Hypothalamus (tissue), 51 donors: ENCODE data around the gene SYS1.

ENCODE experiments used
- DNase-seq, 51 donors: peaks; one replicate each; lab custom pipeline; 2025; lab: John Stamatoyannopoulos, UW

The SYS1 gene

DNA sequence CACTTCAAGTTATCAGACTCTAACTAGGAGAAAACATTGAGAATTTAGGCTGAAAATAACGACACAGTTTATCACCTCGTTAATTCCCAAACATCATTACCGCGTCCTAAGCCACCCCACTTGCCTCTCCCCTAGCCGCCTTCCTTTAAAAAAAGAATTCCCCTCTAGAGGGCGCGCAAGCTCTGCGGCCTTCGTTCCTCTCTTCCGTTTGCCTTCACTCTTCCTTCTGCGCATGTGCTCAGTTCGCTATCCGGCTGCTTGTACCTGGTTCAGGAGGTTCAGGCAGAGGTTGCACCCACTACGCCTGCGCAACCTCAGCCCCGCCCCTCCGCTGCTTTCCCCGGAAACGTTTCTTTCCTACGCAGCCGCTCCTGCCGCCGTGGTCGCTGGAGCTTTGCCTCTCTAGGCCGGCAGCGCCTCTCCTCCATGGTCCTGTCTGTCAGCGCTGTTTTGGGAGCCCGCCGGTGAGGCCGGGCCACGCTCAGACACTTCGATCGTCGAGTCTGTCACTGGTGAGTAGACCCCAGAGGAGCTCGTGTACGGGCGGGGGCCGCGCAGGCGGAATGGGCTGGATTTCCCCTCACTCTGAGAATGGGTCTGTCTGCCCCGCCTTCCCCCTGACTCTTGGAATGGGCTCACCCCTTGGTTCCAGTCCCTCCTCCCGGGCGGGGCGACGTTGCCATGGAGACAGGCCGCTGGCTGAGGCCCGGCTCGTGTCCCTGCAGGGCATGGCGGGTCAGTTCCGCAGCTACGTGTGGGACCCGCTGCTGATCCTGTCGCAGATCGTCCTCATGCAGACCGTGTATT is at the start of gene SYS1:
Gene SYS1 (plus strand): TSS at position 353 of the 807 bp plus-strand sequence. CDS start 376 bp downstream, at position 729.
- DNase-seq: peak; percentile 90 to 100 (median 97)

DNA sequence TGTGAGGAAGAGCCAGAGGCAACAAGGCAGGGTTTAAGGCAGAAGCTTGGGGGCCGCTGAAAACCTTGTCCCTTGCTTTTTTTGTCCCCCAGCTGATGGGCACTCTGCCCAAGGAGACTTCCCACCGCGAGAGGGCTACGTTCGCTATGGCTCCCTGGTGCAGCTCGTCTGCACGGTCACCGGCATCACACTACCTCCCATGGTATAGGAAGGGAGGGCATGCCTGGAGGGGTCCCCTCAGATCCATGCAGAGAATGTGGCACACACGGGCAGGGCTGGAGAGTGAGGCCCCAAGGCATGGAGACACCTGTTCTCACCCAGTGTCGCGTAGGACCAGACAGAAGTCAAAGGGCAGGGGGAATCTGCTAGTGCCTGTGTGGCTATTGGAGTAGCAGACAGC is 49.0 kb upstream of the SYS1 start:
- no peak for DNase-seq

DNA sequence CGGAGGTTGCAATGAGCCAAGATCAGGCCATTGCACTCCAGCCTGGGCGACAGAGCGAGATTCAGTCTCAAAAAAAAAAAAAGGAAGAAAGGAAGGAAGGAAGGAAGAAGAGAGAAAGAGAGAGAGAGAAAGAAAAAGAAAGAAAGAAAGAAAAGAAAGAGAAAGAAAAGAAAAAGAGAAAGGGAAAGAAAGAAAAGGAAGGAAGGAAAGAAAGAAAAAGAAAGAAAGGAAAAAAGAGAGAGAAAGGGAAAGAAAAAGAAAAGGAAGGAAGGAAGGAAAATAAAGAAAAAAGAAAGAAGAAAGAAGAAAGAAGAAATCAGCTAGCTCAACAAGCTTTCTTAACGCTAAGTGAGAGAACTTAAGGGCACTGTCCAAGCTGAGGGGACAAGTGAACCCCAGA is 47.3 kb upstream of the SYS1 start:
- no peak for DNase-seq

- DNase-seq: no peak
Measured at GRCh38 chr20:45316150-45317080, 46.5 kb upstream of the SYS1 start.

- no peak for DNase-seq
Measured at GRCh38 chr20:45317826-45318225, 45.1 kb upstream of the SYS1 start.

DNA sequence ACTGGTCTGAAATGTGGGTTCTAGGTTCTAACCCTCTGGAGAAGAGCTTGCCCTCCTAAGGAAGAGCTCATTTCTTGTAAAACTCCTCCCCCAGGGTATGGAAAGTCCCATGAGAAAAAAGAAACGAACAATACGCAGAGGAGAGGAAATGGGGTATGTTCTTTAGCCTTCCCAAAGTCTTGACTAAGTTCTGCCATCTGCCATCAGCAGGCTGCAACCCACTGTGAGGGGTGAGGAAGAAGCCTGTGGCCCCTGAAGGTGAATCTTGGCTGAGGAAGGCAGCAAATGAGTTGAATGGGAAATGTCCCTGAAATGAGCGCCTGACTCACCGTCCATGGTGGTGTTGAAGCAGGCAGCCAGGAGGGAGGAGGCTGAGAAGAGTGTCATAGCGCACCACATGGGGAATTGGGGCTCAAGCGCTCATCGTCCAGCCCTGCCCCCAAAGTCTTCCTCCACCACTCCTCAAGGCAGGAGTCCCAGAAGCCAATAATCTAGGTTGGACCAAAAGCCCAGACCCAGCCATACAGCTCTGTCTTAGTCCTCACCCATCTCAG is 44.5 kb upstream of the SYS1 start:
- DNase-seq: no peak

- no peak for DNase-seq
Measured at GRCh38 chr20:45318948-45319347, 44.0 kb upstream of the SYS1 start.

- no peak for DNase-seq
Measured at GRCh38 chr20:45320948-45321595, 41.9 kb upstream of the SYS1 start.

DNA sequence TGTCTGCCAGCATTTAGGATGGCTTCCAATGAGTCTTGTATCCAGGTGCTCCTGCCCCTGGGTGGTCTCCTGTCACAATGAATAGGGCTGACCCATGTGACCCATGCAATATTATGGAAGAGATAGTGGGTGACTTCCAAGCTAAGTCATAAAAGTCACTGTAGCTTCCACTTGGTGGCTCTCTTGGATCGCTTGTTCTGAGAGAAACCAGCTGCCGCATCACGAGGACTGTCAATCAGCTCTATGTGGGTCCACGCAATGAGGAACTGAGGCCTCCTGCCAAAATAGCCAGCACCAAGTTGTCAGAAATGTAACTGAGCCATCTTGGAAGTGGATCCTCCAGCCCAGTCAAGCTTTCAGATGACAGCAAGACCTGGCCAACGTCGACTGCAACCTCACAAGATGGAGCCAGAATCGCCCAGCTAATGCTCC is 40.0 kb upstream of the SYS1 start:
- DNase-seq: peak in 39 of 51 donors; percentile 7 to 81 (median 47)

- no peak for DNase-seq
Measured at GRCh38 chr20:45323731-45324130, 39.2 kb upstream of the SYS1 start.

DNA sequence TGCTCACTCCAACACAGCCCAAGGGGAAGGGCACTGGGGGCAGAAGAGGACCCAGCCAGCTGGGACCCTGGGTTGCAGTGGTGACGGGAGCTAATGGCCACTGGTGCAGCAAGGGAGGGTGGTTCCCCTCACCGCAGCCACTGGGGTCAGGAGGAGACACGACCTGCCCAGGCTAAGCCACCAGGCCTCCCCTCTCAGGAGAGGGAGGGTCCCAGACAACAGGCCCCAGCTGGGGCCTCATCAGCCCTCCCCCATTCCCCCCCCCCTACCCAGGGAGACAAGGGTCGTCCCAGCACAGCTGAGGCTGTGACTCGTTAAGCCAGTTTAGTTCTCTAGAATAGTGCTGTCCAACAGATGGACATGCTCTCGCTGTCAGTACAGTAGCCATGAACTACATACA is 37.6 kb upstream of the SYS1 start:
- DNase-seq: no peak

DNA sequence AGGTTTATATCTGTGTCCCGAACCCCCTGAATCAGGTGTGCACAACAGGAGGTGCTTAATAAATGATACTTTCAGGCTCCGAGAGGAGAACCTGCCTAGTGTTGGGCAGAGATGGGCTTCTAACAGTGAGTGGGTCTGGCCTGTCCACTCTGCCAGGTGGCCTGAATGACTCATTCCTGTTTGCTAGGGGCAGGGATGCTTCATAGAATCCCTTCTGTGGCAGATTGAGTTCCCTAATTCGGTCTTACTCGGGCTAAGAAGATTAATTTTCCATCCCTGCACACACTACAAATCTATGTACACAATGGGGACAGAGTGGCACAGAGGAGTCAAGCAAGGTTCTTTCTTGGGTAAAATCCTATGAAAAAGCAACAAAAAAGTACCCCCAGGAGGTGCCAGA is 34.5 kb upstream of the SYS1 start:
- no peak for DNase-seq

DNA sequence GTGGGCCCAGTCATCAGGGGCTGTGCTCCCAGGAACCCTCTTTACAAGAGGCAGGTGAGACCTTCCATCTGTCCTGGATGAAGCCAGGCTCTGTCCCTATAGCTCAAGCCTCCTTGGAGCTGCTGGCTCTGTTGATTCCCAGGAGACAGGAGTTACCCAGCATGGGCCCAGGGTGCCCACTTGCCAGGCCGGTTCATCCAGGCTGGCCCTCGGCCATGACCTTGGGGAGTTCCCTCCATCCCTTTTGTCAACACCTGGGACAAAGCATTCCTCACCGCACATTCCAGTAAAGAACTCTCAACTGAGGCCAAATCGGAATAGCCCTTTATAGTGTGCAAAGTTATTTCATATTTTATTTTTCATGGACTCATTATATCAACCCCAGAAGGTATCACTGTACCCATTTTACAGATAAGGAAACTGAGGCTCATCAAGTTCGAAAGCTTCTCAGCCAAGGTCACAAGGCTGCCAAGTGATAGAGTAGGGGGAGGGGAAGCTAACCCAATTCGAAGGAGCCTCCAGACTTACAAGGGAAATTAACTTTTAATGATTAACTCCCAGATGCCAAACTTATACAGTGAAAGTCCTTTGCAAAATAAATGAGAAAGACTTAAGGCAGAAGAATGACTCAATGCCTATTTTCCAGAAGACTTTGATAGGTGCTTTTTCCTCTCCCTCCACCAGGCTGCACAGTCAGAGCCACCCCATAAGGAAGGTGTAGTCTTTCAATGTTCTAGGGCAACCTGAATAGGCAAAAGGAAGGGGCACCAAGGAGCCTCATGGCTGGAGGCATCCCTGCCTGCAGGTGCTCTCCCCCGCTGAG is 33.2 kb upstream of the SYS1 start:
- no peak for DNase-seq

DNA sequence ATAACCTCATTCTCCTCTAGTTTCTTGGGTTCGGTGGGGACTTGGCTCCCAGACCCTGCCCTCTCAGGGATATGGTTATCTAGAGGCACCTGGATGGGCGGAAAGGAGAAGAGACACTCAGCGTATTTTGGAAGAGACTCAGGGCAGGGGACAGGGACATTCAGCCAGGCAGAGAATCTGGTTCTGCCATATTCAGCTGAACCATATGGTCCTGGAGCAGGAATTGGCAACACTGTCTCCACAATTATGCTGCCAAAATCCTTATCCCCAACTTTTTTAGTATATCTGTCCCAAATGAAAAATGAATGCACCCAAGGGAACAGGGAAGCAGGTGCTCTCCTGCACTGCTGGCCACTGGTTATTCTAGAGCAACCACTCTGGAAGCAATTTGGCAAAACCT is 32.5 kb upstream of the SYS1 start:
- no peak for DNase-seq

DNA sequence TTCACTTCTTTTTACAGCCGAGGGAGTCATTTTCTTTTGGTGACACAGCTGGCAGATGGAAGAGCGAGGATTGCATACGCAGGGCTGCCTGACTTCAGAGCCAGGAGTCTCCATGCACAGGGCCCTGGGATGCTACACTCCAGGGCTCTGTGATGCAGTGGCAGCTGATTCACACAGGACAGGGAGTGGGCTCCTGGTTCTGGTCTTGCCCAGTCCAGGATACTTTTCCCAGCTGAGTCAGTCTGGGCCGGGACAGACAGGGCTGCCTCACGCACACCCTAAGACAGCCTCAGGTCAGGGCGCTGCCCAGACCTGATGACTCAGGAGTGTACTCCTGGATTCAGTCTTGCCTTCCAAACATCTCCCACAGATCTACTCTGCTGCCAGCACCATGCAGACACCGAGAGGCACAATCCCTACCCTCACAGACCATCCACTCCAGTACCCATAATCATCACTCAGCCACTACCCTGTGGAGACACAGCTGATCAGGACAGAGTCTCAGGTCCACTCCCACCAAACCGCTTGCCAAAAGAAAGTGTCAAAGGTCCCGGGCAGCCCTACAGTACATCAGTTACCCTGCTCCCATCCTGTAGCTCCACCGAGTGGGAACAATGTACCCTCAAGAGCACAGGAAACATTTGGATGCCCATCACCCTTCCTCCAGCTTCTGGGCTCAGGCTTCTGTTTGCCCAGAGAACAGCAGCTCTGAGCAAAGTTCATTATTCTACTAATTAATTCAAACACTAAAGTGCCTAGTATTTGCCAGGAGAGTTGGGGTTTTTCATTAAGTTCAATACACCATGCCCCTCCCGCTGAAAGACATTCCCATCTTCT is 26.2 kb upstream of the SYS1 start:
- DNase-seq: peak in 18 of 51 donors; percentile 9 to 57 (median 32)

DNA sequence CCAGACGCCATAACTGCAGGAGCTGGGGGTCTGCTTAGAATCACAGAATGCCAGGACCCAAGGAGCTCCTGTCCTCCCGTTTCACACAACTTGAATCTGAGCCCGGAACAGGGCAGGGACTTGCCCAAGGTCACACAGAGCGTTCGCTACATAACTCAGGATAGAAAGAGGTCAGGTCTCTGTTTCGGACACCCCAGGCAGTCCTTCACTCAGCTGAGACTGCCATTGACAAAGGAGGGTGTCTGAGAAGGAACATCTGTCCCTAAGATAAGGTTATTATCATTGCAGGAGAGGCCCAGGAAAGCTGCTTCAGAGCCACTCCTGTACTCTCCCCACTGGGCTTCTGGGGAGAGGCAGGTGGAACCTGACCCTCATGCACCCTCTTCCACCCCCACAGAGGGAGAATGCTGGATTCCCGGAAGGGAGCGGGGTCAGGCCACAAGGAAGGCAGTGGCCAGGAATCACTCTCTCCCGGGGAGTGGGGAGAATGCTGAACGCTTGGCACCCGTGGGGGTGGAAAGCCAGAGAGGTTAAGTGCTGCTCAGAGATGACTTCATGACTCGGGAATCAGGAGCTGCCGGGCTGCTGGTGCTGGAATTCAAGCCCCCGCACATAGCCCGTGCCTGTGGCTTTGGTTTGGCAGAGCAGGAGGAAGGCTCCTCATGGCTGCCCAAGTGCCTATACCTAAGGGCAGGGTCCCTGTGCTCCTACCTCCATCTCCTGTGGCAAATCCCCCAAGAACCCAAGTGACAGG is 25.4 kb upstream of the SYS1 start:
- peak in 5 of 51 donors; percentile 12 to 51 (median 38) for DNase-seq

DNA sequence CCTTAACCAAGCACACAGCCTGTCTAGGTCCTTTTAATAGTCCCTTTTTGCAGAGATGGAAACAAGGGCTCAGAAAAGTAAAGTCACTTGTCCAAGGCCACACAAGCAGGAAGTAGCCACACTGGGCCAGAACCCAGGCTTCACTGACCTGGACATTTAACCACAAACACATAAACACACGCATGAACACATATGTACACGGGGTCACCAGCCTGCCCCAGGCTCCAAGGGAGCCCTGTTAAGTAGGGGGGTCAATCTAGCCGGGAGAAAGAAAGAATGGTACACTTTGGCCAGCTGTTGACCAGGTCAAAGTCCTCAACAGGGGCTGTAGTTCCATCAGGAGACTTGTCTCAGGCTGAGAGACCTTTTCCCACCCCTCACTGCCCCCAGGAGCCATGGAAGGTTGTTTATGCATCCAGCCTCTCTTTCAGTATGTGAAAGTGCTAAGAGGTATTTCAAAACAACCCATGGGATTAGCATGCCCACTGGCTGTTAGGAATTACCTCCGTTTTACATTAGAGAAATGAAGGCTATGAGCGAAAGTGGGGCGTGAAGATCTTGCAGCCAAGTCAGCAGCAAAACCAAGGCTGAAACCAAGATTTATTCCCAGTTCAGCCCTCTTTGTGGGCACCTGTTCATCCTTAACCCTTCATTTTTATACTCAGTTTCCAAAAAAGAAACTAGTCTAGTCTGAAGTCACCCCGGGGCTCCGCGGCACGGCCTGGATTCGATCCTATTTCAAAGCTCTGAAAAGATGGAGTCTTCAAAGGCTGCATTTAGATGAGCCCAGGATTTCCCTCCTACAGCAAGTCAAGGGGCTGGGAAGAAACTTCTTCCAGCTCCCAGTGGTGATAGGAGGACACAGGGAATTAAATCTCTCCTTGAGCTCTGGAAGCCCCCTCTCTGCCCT is 24.6 kb upstream of the SYS1 start:
- DNase-seq: no peak
